ENCODE results near the gene SETD7.

Gene SETD7

DNA sequence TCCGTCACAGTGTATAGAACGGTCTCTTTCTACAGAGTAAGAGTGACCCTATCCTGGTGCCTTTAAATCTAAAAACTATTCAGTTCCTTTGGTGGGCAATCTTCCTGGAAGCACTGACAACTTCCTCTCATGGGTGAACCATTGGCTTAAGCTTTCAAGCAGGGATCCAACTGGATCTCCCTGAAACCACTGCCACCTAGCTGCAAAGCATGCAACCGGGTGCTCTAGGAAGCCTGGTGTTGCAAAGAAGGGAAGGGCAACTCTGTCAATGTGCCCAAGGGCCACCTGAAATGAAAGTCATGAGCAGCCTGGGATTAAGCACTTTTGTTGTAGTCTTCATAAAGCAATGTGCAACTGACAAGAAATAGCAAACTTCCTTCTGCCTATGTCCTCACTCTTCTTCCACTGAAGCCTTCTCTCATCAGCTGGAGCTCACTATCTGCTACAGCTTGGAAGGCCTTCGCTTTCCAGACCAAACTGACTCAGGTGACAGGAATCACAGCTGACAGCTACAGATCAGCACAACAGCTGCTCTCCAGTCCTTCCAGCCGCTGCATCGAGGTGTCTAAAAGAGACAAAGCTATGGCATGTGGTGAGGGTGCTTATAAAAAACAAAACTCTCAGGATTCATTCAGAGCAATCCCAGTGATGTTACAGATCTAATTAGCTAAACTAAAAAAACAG lies 46.1 kb downstream of the SETD7 start:
- Histone ChIP-seq H3K27me3 (ENCODE audit: control insufficient read depth in 1 of 2, insufficient read depth in 2 of 2, low read length in 2 of 2) (no peaks in the 10 kb centered on the region), H3K9me3 (ENCODE audit: control insufficient read depth in 2 of 2, low read length in 2 of 2) (no peaks in the 10 kb centered on the region), H3K9ac (ENCODE audit: low read length in 2 of 2) (no peak overlapping the region), H3K36me3 (ENCODE audit: control insufficient read depth in 2 of 2, insufficient read depth in 2 of 2, low read length in 2 of 2) (peaks cover 30 to 46% of the 10 kb centered on the region in 2 donors), H3K27ac (ENCODE audit: low read length) (no peak overlapping the region), H3K4me1 (ENCODE audit: control insufficient read depth, insufficient read depth, low read length) (no peaks in the 10 kb centered on the region), H3K4me3 (ENCODE audit: low read length in 2 of 2) (no peak overlapping the region)

DNA sequence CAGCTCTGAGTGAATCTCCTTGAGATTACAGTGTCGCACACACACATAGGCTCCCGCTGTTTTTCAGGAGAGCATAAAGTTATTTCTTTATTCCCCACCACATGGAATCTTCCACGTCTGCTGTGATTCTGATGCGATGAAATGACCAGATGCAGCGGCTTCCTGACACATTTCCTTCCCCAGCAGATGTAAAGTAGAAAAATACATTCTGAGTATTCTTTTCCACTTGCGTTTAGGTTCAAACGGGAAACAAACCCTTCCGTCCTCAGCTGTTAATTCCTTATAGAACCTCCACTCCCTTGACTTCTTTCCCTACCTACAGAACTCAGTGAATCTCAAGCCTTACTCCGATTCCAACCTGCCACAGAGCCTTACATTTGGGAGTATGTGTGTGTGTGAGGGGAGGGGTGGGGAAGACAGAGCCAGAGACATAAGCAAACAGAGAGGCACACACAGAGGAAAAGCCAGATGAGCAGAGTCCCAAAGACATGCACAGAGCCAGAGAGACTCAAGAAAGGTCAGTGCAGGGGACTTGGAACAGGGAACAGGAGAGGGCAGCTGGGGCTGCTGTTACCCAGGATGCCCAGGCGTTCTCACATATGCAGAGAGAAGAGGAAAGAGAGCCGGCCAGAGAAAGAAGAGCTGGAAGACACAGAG lies 47.3 kb downstream of the SETD7 start:
- H3K27ac ChIP-seq (ENCODE audit: low read length) = no peak overlapping the region
- H3K9me3 ChIP-seq (ENCODE audit: control insufficient read depth in 2 of 2, low read length in 2 of 2) = no peaks in the 10 kb centered on the region
- peaks cover 25 to 41% of the 10 kb centered on the region in 2 donors for H3K36me3 ChIP-seq (ENCODE audit: control insufficient read depth in 2 of 2, insufficient read depth in 2 of 2, low read length in 2 of 2)
- H3K9ac ChIP-seq (ENCODE audit: low read length in 2 of 2) = no peak overlapping the region
- no peaks in the 10 kb centered on the region for H3K27me3 ChIP-seq (ENCODE audit: control insufficient read depth in 1 of 2, insufficient read depth in 2 of 2, low read length in 2 of 2)
- H3K4me1 ChIP-seq (ENCODE audit: control insufficient read depth, insufficient read depth, low read length) = no peaks in the 10 kb centered on the region
- H3K4me3 ChIP-seq (ENCODE audit: low read length in 2 of 2) = no peak overlapping the region

DNA sequence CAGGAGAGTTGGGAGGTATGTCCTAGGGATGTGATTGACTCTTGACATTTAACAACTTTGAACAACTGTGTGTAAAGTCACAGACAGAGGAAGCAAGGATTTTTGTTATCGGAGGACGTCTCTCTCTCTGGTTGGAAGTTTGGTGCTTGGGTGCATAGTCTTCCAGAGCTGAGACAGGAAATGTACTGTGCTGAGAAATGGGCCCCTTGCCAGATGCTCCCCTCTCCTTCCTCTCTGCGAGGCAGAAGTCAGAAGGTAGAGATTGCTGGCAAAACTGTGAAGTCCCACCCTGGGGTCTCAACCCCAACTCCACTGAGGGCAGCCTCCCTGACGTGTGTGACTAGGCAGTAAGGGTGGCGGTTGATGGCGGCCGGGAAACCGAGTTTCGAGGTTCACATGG lies 49.2 kb downstream of the SETD7 start:
- H3K4me1 ChIP-seq (ENCODE audit: control insufficient read depth, insufficient read depth, low read length) = no peaks in the 10 kb centered on the region
- no peaks in the 10 kb centered on the region for H3K9me3 ChIP-seq (ENCODE audit: control insufficient read depth in 2 of 2, low read length in 2 of 2)
- no peak overlapping the region for H3K4me3 ChIP-seq (ENCODE audit: low read length in 2 of 2)
- no peak overlapping the region for H3K27ac ChIP-seq (ENCODE audit: low read length)
- H3K36me3 ChIP-seq (ENCODE audit: control insufficient read depth in 2 of 2, insufficient read depth in 2 of 2, low read length in 2 of 2) = peaks cover 23 to 31% of the 10 kb centered on the region in 2 donors
- H3K9ac ChIP-seq (ENCODE audit: low read length in 2 of 2) = no peak overlapping the region
- no peaks in the 10 kb centered on the region for H3K27me3 ChIP-seq (ENCODE audit: control insufficient read depth in 1 of 2, insufficient read depth in 2 of 2, low read length in 2 of 2)

DNA sequence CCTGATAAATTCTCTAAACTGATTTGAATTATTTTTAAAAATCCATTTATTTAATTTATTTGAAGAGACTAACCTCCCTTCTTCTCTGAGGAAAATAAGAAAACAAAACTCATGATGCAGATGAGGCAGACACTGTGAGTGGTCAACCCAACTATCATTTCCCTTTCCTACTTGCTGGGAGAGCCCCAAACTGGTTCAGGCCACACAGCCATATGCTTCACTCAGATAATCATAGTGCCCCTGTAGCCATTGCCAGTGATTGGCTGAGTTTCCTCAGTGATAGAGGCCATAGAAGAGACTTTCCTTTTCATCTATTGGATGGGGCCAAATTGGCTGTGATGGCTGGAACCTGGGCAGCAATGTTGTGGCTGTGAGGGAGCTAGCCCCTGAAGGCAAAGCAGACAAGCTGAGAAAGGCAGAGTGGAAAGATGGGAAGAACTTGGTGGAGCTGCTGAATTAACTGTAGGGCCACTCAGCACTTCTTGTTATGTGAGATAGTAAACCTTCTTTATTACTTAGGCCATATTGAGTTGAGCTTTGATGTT lies 52.3 kb downstream of the SETD7 start:
- H3K9me3 ChIP-seq (ENCODE audit: control insufficient read depth in 2 of 2, low read length in 2 of 2) = no peaks in the 10 kb centered on the region
- H3K27me3 ChIP-seq (ENCODE audit: control insufficient read depth in 1 of 2, insufficient read depth in 2 of 2, low read length in 2 of 2) = no peaks in the 10 kb centered on the region
- H3K4me1 ChIP-seq (ENCODE audit: control insufficient read depth, insufficient read depth, low read length) = no peaks in the 10 kb centered on the region
- peaks cover 9 to 14% of the 10 kb centered on the region in 2 donors for H3K36me3 ChIP-seq (ENCODE audit: control insufficient read depth in 2 of 2, insufficient read depth in 2 of 2, low read length in 2 of 2)
- no peak overlapping the region for H3K27ac ChIP-seq (ENCODE audit: low read length)
- no peak overlapping the region for H3K9ac ChIP-seq (ENCODE audit: low read length in 2 of 2)
- no peak overlapping the region for H3K4me3 ChIP-seq (ENCODE audit: low read length in 2 of 2)

DNA sequence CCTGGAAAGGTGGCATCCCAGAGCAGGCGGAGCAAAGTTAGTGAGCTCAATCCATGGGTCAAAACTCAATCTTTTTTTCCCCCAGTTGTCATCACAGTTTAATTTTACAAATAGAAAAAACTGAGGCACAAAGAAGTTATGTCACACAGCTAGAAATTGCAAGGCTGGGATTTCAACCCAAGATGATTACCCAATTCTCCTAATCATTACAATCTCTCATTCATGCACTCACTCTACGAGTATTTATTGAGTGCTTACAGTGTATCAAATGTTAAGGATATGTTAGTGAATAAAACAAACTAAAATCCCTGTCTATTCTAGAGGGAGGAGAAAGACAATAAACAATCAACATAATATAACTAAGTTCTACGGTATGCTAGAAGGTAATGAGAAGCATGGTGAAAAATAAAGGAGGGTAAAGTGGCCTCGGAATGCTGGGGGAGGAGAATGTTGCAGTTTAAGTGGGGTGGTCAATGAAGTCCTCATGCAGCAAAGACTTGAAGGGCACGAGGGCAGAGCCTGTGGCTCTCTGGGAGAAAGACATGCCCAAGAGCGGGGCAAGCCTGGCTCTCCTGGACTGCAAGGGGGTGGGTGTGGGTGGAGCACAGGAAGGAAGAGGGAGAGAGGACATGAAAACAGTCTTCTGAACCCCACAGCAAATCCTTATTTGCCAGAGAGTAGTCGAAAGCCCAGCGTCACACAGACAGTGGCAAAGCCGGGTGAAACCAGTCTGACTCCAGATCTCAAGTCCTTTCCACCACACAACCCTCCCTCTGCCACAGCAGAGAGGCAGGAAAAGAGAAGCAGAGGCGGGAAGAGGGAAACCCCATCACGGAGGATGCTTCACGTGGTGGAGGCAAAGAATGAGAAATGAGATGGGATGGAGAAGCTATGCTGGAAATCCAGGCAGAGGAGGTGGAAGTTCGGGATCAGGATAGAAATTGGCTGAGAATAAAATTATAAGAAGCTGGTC lies 53.8 kb downstream of the SETD7 start:
- Histone ChIP-seq H3K36me3 (ENCODE audit: control insufficient read depth in 2 of 2, insufficient read depth in 2 of 2, low read length in 2 of 2) (peaks cover 9 to 13% of the 10 kb centered on the region in 2 donors), H3K4me3 (ENCODE audit: low read length in 2 of 2) (no peak overlapping the region), H3K9ac (ENCODE audit: low read length in 2 of 2) (no peak overlapping the region), H3K9me3 (ENCODE audit: control insufficient read depth in 2 of 2, low read length in 2 of 2) (no peaks in the 10 kb centered on the region), H3K4me1 (ENCODE audit: control insufficient read depth, insufficient read depth, low read length) (peaks cover 3% of the 10 kb centered on the region), H3K27ac (ENCODE audit: low read length) (no peak overlapping the region), H3K27me3 (ENCODE audit: control insufficient read depth in 1 of 2, insufficient read depth in 2 of 2, low read length in 2 of 2) (no peaks in the 10 kb centered on the region)

DNA sequence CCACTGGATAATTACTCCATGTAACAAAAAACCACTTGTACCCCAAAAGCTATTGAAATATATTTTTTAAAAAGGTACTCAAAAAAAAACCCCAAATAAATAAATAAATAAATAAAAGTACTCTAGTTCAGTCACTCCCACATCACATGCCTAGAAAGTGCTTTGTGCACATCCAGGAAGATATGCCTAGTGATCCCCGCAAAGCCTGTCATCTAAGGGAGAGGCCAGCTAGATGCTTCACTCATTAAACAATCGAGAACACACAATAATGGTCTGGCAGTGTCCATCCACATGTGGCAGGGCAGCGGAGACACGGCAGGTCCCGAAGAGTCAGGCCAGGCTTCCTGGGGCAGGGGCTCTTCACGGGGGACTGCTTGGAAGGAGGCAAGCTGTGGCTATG lies 54.5 kb downstream of the SETD7 start:
- H3K27me3 ChIP-seq (ENCODE audit: control insufficient read depth in 1 of 2, insufficient read depth in 2 of 2, low read length in 2 of 2) = no peaks in the 10 kb centered on the region
- peaks cover 3% of the 10 kb centered on the region for H3K4me1 ChIP-seq (ENCODE audit: control insufficient read depth, insufficient read depth, low read length)
- no peak overlapping the region for H3K27ac ChIP-seq (ENCODE audit: low read length)
- H3K36me3 ChIP-seq (ENCODE audit: control insufficient read depth in 2 of 2, insufficient read depth in 2 of 2, low read length in 2 of 2) = peaks cover 5 to 6% of the 10 kb centered on the region in 2 donors
- H3K9me3 ChIP-seq (ENCODE audit: control insufficient read depth in 2 of 2, low read length in 2 of 2) = no peaks in the 10 kb centered on the region
- H3K4me3 ChIP-seq (ENCODE audit: low read length in 2 of 2) = no peak overlapping the region
- no peak overlapping the region for H3K9ac ChIP-seq (ENCODE audit: low read length in 2 of 2)

DNA sequence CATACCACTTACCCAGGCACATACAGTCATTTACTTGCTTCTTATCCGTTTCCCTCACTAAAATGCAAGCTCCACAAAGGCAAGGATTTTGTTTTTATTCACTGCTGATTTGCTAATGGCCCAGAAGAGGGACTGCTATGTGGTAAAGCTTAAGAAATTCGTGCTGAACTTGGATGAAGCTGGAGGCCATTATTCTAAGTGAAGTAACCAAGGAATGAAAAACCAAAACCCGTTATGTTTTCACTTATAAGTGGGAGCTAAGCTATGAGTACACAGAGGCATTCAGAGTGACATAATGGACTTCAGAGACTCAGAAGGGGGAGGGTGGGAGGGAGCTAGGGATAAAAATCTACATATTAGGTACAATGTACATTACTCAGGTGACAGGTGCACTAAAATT lies 54.9 kb downstream of the SETD7 start:
- H3K9me3 ChIP-seq (ENCODE audit: control insufficient read depth in 2 of 2, low read length in 2 of 2) = no peaks in the 10 kb centered on the region

DNA sequence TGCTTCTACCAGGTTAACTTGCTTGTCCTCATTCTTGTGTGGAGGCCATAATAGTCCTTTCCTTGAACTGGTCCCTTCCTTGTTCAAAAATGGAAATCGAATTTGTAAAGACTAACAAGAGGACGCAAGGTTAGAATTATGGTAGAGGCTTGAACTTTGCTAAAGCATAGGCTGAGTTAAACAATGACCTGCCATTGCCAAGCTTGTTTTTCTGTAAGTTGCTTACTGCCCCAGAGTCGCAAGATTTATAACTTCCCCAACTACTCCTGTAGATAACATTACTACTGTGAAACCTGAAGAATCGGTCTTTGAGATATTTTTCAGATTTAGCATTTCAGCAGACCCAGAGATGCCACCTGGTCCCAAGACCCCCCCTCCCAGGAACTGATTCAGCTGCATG lies 56.8 kb downstream of the SETD7 start:
- Histone ChIP-seq H3K9me3 (ENCODE audit: control insufficient read depth in 2 of 2, low read length in 2 of 2) (no peaks in the 10 kb centered on the region), H3K36me3 (ENCODE audit: control insufficient read depth in 2 of 2, insufficient read depth in 2 of 2, low read length in 2 of 2) (no peaks in the 10 kb centered on the region), H3K27ac (ENCODE audit: low read length) (no peak overlapping the region), H3K4me3 (ENCODE audit: low read length in 2 of 2) (no peak overlapping the region), H3K27me3 (ENCODE audit: control insufficient read depth in 1 of 2, insufficient read depth in 2 of 2, low read length in 2 of 2) (no peaks in the 10 kb centered on the region), H3K9ac (ENCODE audit: low read length in 2 of 2) (no peak overlapping the region), H3K4me1 (ENCODE audit: control insufficient read depth, insufficient read depth, low read length) (peaks cover 3% of the 10 kb centered on the region)

More for the DNA sequence above, 54.9 kb downstream of the SETD7 start:
- H3K9ac ChIP-seq (ENCODE audit: low read length in 2 of 2) = no peak overlapping the region
- peaks cover 3% of the 10 kb centered on the region for H3K4me1 ChIP-seq (ENCODE audit: control insufficient read depth, insufficient read depth, low read length)
- no peaks in the 10 kb centered on the region for H3K27me3 ChIP-seq (ENCODE audit: control insufficient read depth in 1 of 2, insufficient read depth in 2 of 2, low read length in 2 of 2)
- H3K4me3 ChIP-seq (ENCODE audit: low read length in 2 of 2) = no peak overlapping the region
- H3K27ac ChIP-seq (ENCODE audit: low read length) = no peak overlapping the region
- H3K36me3 ChIP-seq (ENCODE audit: control insufficient read depth in 2 of 2, insufficient read depth in 2 of 2, low read length in 2 of 2) = peaks cover 3 to 6% of the 10 kb centered on the region in 2 donors

DNA sequence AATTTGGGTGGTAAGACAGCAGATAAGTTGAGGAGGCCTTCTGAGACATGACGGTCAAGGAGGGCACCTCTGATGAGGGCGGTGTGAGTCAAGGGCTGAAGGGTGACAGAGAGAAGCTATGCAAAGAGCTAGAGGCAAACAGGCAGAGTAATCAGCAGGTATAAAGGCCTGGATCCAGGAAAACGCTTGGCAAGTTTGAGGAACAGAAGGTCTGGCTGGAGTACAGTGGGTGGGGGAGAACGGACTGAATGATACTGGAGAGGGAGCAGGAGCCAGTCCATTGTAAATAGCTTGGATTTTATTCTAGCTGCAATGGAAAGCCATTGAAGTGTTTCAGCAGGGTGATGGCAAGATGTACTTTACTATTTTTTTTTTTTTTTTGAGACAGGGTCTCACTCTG lies 62.8 kb downstream of the SETD7 start:
- no peaks in the 10 kb centered on the region for H3K27me3 ChIP-seq (ENCODE audit: control insufficient read depth in 1 of 2, insufficient read depth in 2 of 2, low read length in 2 of 2)
- no peak overlapping the region for H3K27ac ChIP-seq (ENCODE audit: low read length)
- no peaks in the 10 kb centered on the region for H3K36me3 ChIP-seq (ENCODE audit: control insufficient read depth in 2 of 2, insufficient read depth in 2 of 2, low read length in 2 of 2)
- peaks cover 3% of the 10 kb centered on the region for H3K4me1 ChIP-seq (ENCODE audit: control insufficient read depth, insufficient read depth, low read length)
- H3K9ac ChIP-seq (ENCODE audit: low read length in 2 of 2) = no peak overlapping the region
- H3K4me3 ChIP-seq (ENCODE audit: low read length in 2 of 2) = no peak overlapping the region
- no peaks in the 10 kb centered on the region for H3K9me3 ChIP-seq (ENCODE audit: control insufficient read depth in 2 of 2, low read length in 2 of 2)

DNA sequence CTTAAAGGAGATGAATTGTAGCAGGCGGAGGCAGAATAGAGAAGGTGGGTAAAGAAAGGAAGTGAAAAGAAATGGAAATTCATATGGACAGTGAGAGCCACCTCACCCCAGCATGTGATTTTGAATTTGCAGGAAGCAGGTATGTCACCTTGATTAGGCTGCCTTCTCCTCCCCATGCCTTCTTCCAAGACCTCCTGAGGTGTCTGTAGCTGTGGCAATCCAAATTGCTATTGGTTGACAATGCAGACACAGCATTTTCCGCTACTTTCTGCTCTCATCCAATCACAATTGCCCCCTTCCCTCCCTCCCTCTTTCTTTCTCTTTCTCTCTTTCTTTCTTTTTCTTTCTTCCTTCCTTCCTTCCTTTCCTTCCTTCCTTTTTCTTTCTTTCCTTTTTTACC lies 63.6 kb downstream of the SETD7 start:
- Histone ChIP-seq H3K27me3 (ENCODE audit: control insufficient read depth in 1 of 2, insufficient read depth in 2 of 2, low read length in 2 of 2) (no peaks in the 10 kb centered on the region), H3K4me1 (ENCODE audit: control insufficient read depth, insufficient read depth, low read length) (no peaks in the 10 kb centered on the region), H3K4me3 (ENCODE audit: low read length in 2 of 2) (no peak overlapping the region), H3K9me3 (ENCODE audit: control insufficient read depth in 2 of 2, low read length in 2 of 2) (no peaks in the 10 kb centered on the region), H3K27ac (ENCODE audit: low read length) (no peak overlapping the region), H3K9ac (ENCODE audit: low read length in 2 of 2) (no peak overlapping the region), H3K36me3 (ENCODE audit: control insufficient read depth in 2 of 2, insufficient read depth in 2 of 2, low read length in 2 of 2) (no peaks in the 10 kb centered on the region)
